Measurements from ENCODE around the gene TREML2. TPM values are rescaled to one million over a fixed set of nuclear protein-coding genes. Genes with fewer than 3 reads are reported as not detected.

Gene TREML2
- total and polyA plus RNA-seq, 2 experiments from 2014 or later: not detected

DNA sequence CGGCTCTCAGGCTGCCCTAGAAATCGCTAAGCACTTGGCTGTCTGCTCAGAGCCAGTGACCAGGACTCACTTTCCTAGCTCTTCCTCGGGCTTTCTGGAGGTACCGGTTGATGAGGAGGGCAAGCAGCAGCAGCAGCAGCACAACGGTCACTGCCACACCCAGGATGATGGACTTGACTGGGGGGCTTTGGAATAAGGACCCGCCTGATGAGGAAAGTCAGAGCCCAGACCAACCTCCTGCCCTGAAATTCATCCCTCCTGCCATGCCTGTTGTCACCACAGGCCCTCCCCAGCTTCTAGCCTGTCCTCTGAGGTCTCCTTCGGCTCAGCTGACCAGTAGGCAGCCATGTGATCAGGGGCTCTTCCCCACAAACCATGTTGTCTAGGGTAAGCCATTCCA, 16.2 kb downstream of the TREML2 start:
- Histone ChIP-seq H3K79me2 (ENCODE audit: insufficient read depth) (no peaks in the 10 kb centered on the region), H4K20me1 (ENCODE audit: insufficient read depth) (no peaks in the 10 kb centered on the region), H3K9ac (no peak overlapping the region), H3K27me3 (replicated peaks; ENCODE audit: insufficient read depth) (no peaks in the 10 kb centered on the region; the same call in 1 of the 2 replicates), H3K9me3 (ENCODE audit: low read depth) (no peaks in the 10 kb centered on the region), H2AFZ (no peak overlapping the region), H3K4me2 (ENCODE audit: unreplicated experiment) (no peak overlapping the region), H3K4me3 (no peak overlapping the region), H3F3A (ENCODE audit: insufficient read depth) (no peaks in the 10 kb centered on the region), H3K36me3 (ENCODE audit: low read depth) (no peaks in the 10 kb centered on the region), H3K9me2 (ENCODE audit: insufficient read depth) (no peaks in the 10 kb centered on the region), H3K27ac (no peak overlapping the region), H3K4me1 (ENCODE audit: insufficient read depth) (no peaks in the 10 kb centered on the region)
- no peak for DNase-seq
- no peak for TF ChIP-seq EZH2phosphoT487 (IDR thresholded peaks at IDR 0.05; ENCODE audit: insufficient read depth, low read depth)
- TF ChIP-seq EZH2 (IDR thresholded peaks at IDR 0.05; ENCODE audit: insufficient read depth, poor library complexity, severe bottlenecking): no peak
- in situ Hi-C loops (cut with MboI): no loop called here
- 38 to 40% methylated on average over 7 of the region's 7 CpGs for WGBS, 2 experiments (ENCODE audit: low coverage in 1 of 2, low lambda C conversion rate in 2 of 2, missing lambda C conversion rate in 2 of 2)

- Histone ChIP-seq H3K4me1 (ENCODE audit: insufficient read depth) (no peaks in the 10 kb centered on the region), H3K4me3 (no peak overlapping the region), H3K79me2 (ENCODE audit: insufficient read depth) (no peaks in the 10 kb centered on the region), H3K4me2 (ENCODE audit: unreplicated experiment) (no peak overlapping the region), H2AFZ (no peak overlapping the region), H3K27me3 (replicated peaks; ENCODE audit: insufficient read depth) (no peaks in the 10 kb centered on the region; the same call in 1 of the 2 replicates), H3F3A (ENCODE audit: insufficient read depth) (no peaks in the 10 kb centered on the region), H3K9me3 (ENCODE audit: low read depth) (no peaks in the 10 kb centered on the region), H3K9me2 (ENCODE audit: insufficient read depth) (no peaks in the 10 kb centered on the region), H3K27ac (no peak overlapping the region), H4K20me1 (ENCODE audit: insufficient read depth) (no peaks in the 10 kb centered on the region), H3K36me3 (ENCODE audit: low read depth) (no peaks in the 10 kb centered on the region), H3K9ac (no peak overlapping the region)
- in situ Hi-C loops (cut with MboI): no loop called here
- 49 to 58% methylated on average over 4 of the region's 4 CpGs for WGBS, 2 experiments (ENCODE audit: low coverage in 1 of 2, low lambda C conversion rate in 2 of 2, missing lambda C conversion rate in 2 of 2)
- peak; percentile 59 for DNase-seq
- TF ChIP-seq EZH2 (IDR thresholded peaks at IDR 0.05; ENCODE audit: insufficient read depth, poor library complexity, severe bottlenecking) (no peak), EZH2phosphoT487 (IDR thresholded peaks at IDR 0.05; ENCODE audit: insufficient read depth, low read depth) (no peak)
These were observed 18.6 kb downstream of the TREML2 start for GRCh38 chr6:41182069-41183034.

DNA sequence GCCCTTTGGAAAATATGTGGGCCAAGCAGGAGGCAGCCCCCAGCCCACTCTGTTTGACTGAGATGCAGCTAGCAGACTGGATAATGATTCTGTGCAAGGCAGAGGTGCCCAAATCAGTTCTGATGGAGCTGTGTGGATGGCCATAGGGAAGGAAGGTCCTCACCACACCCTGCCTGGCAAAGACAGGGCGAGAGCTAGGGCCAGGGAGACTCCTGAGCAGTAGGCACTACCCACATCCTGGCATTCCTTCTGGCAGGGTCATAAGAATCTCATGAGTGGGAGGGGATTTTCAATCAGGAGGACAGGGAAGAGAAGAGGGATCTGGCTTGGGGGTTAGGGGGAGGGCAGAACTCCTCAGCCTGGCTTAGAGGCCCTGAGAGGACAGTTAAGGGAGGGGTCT, 19.4 kb downstream of the TREML2 start:
- Histone ChIP-seq H3K9ac (no peak overlapping the region), H3F3A (ENCODE audit: insufficient read depth) (no peaks in the 10 kb centered on the region), H2AFZ (no peak overlapping the region), H3K4me3 (no peak overlapping the region), H4K20me1 (ENCODE audit: insufficient read depth) (no peaks in the 10 kb centered on the region), H3K4me2 (ENCODE audit: unreplicated experiment) (no peak overlapping the region), H3K9me3 (ENCODE audit: low read depth) (no peaks in the 10 kb centered on the region), H3K27ac (no peak overlapping the region), H3K79me2 (ENCODE audit: insufficient read depth) (no peaks in the 10 kb centered on the region), H3K4me1 (ENCODE audit: insufficient read depth) (no peaks in the 10 kb centered on the region), H3K27me3 (replicated peaks; ENCODE audit: insufficient read depth) (no peaks in the 10 kb centered on the region; the same call in 1 of the 2 replicates), H3K36me3 (ENCODE audit: low read depth) (no peaks in the 10 kb centered on the region), H3K9me2 (ENCODE audit: insufficient read depth) (no peaks in the 10 kb centered on the region)
- DNase-seq: no peak
- 13 to 20% methylated on average over 1 of the region's 1 CpG for WGBS, 2 experiments (ENCODE audit: low coverage in 1 of 2, low lambda C conversion rate in 2 of 2, missing lambda C conversion rate in 2 of 2)
- in situ Hi-C loops (cut with MboI): no loop called here
- TF ChIP-seq EZH2 (IDR thresholded peaks at IDR 0.05; ENCODE audit: insufficient read depth, poor library complexity, severe bottlenecking): no peak
- no peak for TF ChIP-seq EZH2phosphoT487 (IDR thresholded peaks at IDR 0.05; ENCODE audit: insufficient read depth, low read depth)

- in situ Hi-C loops (cut with MboI): no loop called here
- H3K4me3 ChIP-seq: no peak overlapping the region
- H3F3A ChIP-seq (ENCODE audit: insufficient read depth): no peaks in the 10 kb centered on the region
- H3K27ac ChIP-seq: no peak overlapping the region
- H4K20me1 ChIP-seq (ENCODE audit: insufficient read depth): no peaks in the 10 kb centered on the region
- H3K4me1 ChIP-seq (ENCODE audit: insufficient read depth): no peaks in the 10 kb centered on the region
- WGBS, 2 experiments (ENCODE audit: low coverage in 1 of 2, low lambda C conversion rate in 2 of 2, missing lambda C conversion rate in 2 of 2): 51 to 53% methylated on average over 4 of the region's 4 CpGs
- no peaks in the 10 kb centered on the region for H3K9me3 ChIP-seq (ENCODE audit: low read depth)
- TF ChIP-seq EZH2phosphoT487 (IDR thresholded peaks at IDR 0.05; ENCODE audit: insufficient read depth, low read depth) (no peak), EZH2 (IDR thresholded peaks at IDR 0.05; ENCODE audit: insufficient read depth, poor library complexity, severe bottlenecking) (no peak)
- no peak overlapping the region for H2AFZ ChIP-seq
- no peak overlapping the region for H3K9ac ChIP-seq
- H3K27me3 ChIP-seq (replicated peaks; ENCODE audit: insufficient read depth): peaks cover 6% of the 10 kb centered on the region; the same call in 1 of the 2 replicates
- no peak for DNase-seq
- H3K36me3 ChIP-seq (ENCODE audit: low read depth): no peaks in the 10 kb centered on the region
- no peak overlapping the region for H3K4me2 ChIP-seq (ENCODE audit: unreplicated experiment)
- H3K79me2 ChIP-seq (ENCODE audit: insufficient read depth): no peaks in the 10 kb centered on the region
- no peaks in the 10 kb centered on the region for H3K9me2 ChIP-seq (ENCODE audit: insufficient read depth)
These were observed 21.8 kb downstream of the TREML2 start for GRCh38 chr6:41179163-41179562.

Data from GM23248 (cell line).